HG03432 (cell line): Measurements from ENCODE around the gene STK17A.
"Not testable (repeated sequence)": the region's sequence is repeated elsewhere in the genome, so short reads cannot be mapped to it uniquely, and the experiment has no call there.

ENCODE experiments used
- ATAC-seq: cut with Tn5 transposase; IDR thresholded peaks from one replicate; pipeline ENCODE4 v1.9.1; 2021; ENCODE audit warnings: mild to moderate bottlenecking, moderate library complexity; ENCODE audit not compliant: unreplicated experiment

Gene STK17A

DNA sequence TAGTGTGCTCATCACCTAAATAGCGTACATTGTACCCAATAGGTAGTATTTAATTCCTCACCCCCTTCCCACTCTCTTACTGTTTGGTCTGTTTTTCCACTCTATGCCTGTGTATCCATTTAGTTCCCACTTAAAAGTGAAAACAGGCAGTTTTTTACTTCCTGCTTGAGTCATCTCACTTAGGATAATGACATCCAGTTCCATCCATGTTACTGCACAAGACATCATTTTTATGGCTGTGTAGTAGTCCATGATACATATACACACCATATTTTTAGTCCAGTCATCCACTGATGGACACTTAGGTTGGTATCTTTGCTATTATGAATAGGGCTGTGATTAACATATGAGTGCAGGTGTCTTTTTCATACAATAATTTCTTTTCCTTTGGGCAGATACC, 10.1 kb downstream of the STK17A start:
- ATAC-seq = no peak

DNA sequence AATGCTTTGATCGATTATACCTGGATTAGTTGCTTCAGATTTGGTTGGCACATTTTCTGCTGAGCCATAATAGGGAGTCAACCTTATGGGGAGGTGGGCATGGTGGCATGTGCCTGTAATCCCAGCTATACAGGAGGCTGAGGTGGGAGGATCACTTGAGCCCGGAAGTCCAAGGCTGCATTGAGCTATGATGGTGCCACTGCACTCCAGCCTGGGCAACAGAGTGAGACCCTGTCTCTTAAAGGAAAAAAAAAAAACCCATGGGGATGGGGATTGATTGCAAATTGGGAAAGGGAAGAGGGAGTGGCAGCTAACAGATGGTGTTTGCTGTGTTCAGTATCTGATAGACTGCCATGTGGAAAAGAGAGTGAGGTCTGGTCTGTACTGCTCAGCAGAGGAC, 11.1 kb downstream of the STK17A start:
- ATAC-seq = no peak

DNA sequence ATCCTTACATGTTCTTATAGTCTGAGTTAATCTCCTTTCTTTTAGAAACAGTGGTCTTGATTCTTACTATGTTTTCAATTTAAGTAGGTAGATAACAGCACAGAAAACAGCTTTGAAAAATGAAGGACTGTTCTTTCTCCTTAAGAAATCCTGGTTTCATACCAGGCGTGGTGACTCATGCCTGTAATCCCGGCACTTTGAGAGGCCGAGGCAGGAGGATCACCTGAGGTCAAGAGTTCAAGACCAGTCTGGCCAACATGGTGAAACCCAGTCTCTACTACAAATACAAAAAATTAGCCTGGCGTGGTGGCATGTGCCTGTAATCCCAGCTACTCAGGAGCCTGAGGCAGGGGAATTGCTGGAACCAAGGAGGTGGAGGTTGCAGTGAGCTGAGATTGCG, 13.5 kb downstream of the STK17A start:
- ATAC-seq = not testable (repeated sequence)

DNA sequence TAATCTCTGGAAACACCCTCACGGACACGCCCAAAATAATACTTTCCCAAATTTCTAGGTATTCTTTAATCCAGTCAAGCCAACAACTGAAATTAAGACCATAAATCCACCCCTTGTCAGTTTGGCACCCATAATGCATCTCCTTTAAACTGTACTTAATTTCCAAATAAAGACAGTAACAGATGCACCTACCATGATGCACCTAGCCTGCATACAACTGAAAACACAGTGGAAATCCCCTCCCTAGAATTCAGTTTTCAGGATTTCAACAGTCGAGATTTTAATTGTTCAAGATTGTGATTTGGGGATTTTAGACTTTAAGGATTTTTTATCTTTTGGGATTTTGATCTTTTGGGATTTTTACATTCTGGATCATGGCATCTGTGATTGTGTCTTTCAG, 17.1 kb downstream of the STK17A start:
- ATAC-seq = no peak

DNA sequence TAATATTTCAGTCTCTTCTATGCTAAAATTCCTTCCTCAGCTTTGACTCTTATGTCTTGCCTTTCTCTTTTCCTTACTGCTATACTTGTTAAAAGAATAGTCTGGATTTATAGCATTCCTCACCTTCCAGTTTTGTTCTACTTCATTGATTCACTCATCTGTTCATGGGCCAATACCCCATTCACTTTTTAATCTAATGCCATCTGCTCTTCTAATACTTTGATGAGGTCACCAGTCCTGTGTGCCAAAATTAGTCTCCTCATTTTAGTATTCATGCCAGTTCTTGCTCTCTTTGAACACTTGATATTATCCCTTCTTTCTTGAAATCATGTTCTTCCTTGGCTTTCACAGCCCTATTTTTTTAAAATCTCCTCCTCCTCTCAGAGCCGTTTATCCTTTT, 19.3 kb downstream of the STK17A start:
- ATAC-seq = no peak

DNA sequence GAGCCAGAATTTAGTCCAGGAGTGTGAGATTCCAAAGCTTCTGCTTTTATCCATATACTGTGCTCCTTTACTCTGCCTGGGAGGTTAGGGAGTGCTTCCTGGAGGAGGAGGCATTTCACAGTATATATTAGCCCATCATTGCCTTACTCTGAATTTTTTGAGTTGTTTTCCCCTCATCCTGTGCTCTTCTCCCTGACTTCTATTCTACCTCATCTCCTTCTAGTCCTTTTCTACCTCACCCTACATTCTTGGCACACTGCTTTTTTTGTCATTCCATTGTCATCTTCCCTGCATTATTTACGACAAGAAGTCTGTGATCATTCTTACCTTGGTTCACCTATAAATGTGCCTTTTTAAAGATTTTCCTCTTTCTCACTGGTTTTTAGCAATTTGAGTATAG, 21.3 kb downstream of the STK17A start:
- ATAC-seq = no peak

DNA sequence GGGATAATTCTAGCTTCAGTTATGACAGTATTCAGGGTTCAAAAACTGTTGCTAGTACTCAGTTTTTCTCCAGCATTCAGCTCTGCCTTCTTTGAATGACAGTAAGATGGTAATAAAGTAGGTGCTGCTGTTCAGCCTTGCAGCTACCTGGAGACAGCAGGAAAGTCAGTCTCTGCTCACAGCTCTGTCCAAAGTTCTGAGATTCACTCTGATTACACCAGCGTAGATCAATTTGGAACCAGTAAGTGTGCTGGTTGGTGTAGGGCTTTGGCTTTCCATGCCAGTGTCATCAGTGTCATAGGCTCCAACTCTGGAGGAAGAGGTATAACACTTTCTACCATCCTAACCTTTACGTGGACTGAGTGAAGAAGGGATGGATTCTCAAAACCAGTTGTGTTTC, 26.2 kb downstream of the STK17A start:
- ATAC-seq = no peak

DNA sequence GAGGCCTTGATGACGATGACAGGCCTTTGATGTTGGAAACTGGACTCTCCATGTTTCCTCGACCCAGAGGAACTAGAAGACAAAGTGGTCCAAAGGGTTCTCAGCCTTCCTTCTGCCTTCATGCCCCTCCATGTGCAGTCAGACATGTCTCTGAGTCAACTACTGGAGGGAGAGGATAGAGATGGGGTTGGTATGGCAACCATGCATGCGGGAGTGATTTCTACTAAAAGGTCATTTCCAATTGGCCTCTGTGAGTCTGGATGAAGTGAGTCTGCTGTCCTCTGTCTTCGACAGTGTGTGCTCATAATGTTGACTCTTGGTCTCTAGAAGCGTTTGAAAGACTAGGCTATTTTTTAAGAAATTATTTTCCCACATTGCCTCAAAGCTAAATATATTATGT, 29.2 kb downstream of the STK17A start:
- ATAC-seq = no peak

DNA sequence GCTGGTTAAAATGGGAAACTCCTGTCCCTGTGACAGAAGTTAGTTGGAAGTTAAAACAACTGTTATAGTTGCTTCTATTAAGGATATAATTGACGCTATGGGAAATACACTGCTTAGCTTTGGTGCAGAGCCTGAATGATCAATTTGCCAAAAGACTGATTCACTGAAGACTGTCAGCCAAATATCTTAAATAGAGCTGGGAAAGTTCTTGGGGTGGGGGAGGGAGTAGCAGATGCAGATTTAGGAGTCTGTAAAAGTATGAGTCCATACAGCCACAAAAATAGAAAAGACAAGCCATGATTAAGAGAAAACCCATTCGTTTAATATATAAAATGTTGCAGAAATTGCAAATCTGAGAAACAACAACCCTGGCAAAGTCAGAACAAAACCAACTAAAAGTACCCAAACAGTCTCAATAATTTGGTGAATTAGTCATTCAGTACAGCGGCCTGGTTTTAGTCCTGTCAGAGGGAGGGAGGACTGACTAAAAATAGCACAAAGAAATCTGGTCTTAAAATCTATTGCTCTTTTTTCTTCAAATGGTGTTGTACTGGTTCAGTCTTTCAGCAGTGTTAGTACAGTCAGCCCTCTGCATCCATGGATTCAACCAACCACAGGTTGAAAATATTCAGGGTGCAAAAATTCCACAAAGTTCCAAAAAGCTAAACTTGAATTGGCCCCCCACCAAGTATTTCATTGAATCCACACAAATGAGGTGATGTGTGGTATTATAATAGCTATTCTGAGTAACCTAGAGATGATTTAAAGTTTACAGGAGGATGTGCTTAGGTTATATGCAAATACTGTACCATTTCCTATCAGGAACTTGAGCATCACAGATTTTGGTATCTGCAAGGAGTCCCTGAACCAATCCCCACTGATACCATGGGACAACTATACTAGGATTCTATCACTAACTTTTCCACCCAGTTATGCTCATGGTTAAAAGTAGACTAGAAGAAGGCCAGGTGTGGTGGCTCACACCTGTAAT, 30.0 kb downstream of the STK17A start:
- peak; percentile 89 for ATAC-seq

DNA sequence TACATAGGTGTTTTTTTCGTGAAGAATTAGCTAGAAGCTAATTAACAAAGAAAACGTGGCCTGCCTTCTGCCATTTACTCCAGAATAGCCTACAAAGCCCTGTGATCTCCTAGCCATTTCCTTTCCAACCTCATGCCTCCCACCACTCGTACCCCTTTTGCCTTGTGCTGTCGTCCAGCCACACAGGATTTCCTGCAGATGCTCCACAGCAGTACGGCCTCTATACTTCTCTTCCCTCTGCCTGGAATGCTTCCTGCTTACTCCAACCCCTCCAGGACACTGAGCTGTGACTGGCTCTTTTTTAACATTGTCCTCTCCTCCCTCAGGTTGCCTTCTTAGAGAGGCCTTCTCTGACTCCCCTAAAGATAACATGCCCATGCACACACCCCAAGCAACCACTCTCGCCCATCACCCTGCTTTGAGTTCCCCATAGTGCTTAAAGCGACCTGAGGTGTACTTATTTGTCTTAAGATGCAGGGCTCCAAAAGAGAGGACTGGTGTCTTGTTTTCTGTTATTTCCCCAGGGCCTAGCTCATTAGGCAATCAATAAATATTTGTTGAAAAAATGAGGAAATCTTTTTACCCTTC, 32.7 kb downstream of the STK17A start:
- no peak for ATAC-seq

DNA sequence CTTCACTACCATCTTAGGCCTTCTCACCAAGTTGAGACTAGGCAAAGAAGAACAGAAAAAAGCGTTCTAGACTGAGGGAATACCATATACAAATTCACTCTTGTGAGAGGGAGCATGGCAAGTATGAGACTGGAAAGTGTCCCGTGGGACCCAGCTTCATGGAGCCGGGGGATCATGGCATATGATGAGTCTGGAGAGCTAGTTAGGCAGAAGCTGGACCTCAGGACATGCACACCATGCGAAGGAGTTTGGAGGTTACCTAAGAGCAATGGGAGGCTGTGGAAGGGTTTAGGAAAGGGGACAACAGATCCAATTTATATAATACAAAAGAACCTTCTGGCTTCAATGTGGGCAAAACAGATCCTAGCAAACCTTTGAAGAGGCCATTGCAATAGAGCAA, 34.1 kb downstream of the STK17A start:
- ATAC-seq = no peak

DNA sequence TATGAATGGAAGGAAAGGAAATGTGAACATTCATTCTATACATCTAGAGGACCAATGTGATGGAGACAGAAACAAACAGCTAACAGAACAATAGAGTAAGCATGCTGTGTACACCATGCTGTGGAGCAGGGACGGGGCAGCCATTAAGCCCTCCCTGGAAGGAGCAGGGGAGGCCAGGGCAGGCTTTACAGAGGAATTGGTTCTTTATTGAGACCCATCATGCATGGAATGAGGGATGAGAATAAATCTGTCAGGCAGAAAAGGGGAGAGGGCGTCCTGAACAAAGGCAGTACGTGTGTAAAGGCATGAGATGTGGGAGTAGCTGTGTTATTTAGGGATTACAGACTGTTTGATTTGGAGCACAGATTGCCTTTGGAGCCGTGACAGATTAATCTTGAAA, 35.2 kb downstream of the STK17A start:
- ATAC-seq = no peak

DNA sequence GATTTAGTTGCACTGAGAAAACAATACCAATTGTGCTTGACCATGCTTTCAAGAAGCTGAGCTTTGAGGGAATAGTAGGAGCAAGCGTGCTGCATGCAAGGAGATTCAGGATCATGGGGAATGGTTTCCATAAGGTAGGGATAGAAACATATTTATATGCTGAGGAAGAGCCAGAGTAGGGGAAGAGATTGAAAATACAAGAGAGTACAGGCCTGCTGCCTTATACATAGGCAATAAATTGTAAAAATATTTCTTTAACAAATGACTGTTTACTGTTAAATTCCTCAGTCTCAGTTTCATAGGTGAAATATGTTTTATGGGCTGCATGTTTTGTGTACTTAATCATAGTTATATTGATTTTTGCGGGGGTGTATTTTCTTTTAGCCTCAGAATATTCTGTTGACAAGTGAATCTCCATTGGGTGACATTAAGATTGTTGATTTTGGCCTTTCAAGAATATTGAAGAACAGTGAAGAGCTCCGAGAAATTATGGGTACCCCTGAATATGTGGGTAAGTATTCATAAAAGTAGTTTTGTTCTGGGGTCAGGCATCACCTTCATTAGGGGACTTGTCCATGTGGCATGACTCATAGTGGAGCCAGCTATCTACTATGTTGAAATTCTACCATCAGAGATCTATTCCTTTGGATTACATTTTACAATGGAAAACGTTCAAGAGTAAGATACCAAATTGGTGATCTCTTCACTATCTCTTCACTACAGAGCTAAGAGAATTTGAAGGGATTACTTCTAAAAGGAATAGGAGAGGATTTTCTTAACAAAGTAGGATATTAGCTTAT, 36.5 kb downstream of the STK17A start:
- no peak for ATAC-seq

DNA sequence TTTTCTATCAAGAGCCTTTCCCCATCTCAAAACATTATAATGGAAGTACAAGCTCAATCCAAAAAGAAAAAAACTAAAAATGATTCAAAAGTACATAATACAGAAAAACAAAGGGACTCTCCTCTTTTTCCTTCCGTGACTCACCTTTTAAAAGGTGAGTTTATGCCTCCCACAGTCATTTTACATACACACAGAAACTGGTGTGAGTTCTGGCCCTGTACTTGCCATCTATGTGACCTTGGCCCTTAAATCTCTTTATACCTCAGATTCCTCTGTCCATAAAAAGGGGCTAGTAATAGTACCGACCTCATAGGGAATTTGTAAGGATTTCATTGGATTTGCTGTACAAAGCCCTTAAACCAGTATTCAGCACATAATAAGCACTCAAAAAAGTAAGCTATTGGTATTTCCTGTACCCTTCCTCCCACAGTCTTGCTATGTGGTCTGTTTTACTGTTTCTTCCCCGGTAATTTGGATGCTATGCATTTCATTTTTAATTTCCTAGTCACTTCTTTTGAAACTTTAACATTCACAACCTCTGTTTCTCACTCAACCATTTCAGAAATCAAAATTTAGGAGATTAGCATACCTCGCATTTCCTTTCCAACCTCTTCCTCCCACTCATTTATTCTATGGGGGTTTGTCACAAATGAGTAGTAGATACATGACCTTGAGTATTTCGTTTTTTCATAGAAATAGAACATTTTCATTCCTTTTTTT, 39.0 kb downstream of the STK17A start:
- no peak for ATAC-seq

DNA sequence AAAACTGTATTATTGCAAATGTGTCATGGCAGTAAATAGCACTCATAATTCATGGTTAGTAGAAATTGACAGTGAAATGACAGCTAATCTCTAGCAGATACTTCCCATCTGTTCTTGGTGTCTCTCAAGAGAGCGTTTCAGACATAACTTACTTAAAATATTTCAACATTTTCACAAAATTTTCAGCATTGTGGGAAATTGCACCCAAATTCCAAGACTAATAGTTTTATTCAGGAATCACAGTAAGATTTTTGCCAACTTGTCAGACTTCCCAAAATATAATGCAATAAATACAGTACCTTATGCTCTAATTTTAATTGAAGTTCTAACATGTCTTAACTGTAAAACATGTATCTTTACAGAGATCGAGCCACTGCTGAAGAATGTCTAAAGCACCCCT, 41.2 kb downstream of the STK17A start:
- ATAC-seq = no peak

DNA sequence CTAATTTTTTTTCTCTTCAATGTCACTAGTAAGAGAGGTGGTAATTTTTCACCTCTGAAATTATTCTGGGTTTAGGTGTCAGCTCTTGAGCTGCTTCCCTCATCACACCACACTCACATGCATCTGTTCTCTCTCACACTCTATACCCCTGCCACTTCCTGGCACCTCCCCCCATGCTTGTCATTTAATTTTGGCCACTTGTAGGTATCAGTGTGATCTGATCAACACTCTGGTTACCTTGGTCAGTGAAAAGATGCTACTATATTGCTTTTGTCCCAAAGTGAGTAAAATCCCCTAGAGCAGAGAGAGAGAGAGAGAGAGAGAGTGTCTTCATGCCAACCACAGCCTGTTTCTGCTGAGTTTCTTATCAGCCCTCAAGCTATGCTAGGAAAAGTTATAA, 42.5 kb downstream of the STK17A start:
- ATAC-seq = peak; percentile 68

DNA sequence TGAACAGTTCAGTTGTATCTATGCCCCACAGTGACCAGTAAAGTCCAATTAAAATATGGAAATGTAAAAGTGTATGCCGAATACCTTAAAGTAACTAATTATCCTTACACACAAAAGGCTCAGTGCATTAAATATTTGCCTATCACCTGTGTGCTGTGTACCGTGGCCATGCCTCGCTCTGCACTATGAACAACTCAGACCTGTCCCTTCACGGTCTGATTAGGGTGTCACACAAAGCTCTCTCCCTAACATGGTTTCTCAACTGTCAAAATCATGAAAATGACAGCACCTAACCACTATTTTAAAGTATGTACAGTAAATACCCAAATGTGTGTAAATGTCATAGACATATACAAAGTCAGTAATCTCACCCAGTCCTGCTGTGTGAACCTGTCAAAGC, 43.1 kb downstream of the STK17A start:
- ATAC-seq = peak; percentile 38

DNA sequence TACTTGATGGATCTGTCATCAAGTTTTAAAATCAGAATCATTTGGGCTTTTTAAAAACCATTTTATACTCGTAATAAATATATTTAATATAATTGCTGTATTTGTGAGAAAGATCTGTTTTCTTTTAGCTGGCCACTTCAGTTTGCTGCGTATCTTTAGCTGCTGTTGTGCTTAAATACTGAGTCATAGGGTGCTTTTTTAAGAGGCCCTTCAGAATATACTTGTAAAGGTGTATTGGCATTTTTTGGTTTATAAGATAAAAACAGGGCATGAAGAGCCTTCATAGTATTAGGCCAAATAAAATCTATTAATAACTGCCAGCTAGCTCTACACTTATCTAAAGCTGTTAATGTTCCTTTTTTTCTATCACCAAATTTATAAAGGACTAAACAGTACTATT, 43.8 kb downstream of the STK17A start:
- ATAC-seq = no peak

DNA sequence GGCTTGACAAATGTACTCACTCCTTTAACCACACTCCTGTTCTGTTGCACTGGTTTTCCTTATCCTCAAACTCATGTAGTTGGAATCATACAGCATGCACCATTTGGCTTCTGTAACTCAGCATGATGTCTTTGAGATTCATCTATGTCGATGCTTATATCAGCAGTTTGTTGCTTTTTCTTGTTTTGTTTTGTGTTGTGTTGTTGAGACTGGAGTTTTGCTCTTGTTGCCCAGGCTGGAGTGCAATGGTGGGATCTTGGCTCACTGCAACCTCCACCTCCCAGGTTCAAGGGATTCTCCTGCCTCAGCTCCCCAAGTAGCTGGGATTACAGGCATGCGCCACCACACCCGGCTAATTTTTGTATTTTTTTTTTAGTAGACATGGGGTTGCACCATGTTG, 44.9 kb downstream of the STK17A start:
- not testable (repeated sequence) for ATAC-seq

DNA sequence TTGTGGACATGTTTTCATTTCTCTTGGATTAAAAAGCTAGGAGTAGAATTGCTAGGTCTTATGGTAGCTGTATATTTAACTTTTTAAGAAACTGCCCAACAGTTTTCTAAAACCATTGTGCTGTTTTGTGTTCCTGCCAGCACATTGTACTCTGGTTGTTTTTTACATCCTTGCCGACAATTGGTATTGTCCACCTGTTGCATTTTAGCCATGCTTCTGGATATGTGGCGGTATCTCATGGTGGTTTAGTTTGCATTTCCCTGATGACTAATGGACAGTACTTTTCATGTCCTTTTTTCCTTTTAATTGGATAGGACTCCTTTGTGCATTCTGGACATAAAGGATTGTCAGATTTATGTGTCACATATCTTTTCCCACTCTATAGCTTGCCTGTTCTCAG, 45.5 kb downstream of the STK17A start:
- ATAC-seq = no peak

DNA sequence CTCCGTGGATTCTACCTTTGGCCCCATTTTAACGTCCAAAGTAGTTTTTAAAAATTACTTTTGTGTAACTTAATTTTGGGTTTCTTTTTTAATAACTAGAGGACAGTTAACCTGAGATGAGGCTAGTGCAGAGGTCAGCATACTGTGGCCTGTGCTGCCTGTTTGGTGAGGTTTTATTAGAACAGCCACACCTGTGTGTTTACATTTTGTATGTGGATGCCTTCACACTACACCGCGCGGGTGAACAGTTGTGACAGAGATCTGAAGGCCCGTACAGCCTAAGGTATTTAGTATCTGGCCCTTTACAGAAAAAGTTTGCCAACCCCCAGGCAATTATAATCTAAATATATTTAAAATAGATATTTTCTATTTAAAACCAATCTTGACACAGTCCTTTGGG, 46.9 kb downstream of the STK17A start:
- ATAC-seq = no peak
